Esophagus (tissue), 2 donors: ENCODE data around the gene HOXC12. TPM values are rescaled to one million over a fixed set of nuclear protein-coding genes. Genes with fewer than 3 reads are reported as not detected.

Experiments
- H3K27ac ChIP-seq, 2 donors: one replicate each; pipeline ENCODE4 v1.5.1; 2013; ENCODE audit warnings: low read depth in 2 of 2, mild to moderate bottlenecking in 2 of 2, inconsistent platforms in 1 of 2, low read length in 1 of 2, moderate library complexity in 1 of 2
- H3K27me3 ChIP-seq, 2 donors: one replicate each; pipeline ENCODE4 v1.6.1; 2013; ENCODE audit warnings: low read length in 2 of 2, control low read depth in 1 of 2, mild to moderate bottlenecking in 1 of 2; ENCODE audit not compliant: insufficient read depth in 2 of 2, control insufficient read depth in 1 of 2
- H3K36me3 ChIP-seq, 2 donors: one replicate each; pipeline ENCODE4 v1.6.1; 2013; ENCODE audit warnings: low read length in 1 of 2; ENCODE audit not compliant: control insufficient read depth in 2 of 2, insufficient read depth in 2 of 2
- H3K4me1 ChIP-seq, 2 donors: one replicate each; pipeline ENCODE4 v1.6.1; 2013; ENCODE audit warnings: low read length in 1 of 2; ENCODE audit not compliant: control insufficient read depth in 2 of 2, insufficient read depth in 2 of 2
- H3K4me3 ChIP-seq, 2 donors: one replicate each; pipeline ENCODE4 v1.5.1; 2013; ENCODE audit warnings: low read length in 2 of 2, mild to moderate bottlenecking in 2 of 2, low read depth in 1 of 2, moderate library complexity in 1 of 2
- H3K9me3 ChIP-seq, 2 donors: one replicate each; pipeline ENCODE4 v1.6.1; 2013; ENCODE audit warnings: mild to moderate bottlenecking in 2 of 2, low read depth in 1 of 2, low read length in 1 of 2, moderate library complexity in 1 of 2; ENCODE audit not compliant: control insufficient read depth in 2 of 2, insufficient read depth in 1 of 2
- WGBS, 2 donors: extraction: QIAGEN DNeasy Blood & Tissue Kit; methylation state at CpG; one replicate each; pipeline ENCODE4 v1.1.7; 2013; 5-methylcytosine and 5-hydroxymethylcytosine counted together
- polyA plus RNA-seq, 2 donors: library from polyadenylated mRNA; stranded (reverse); fragments of 200-250 nt; gene quantifications; one replicate each; pipeline ENCODE4 v1.2.3, GENCODE V29; 2013
- donor health status: healthy with polysubstance abuse.
- donor health status: Bipolar disorder and iron deficiency.

Gene HOXC12
- polyA plus RNA-seq, 2 donors = not detected

GRCh38 chr12:54000116-54001114 lies 45.7 kb downstream of the HOXC12 start, which contains the start of gene HOXC9:
HOXC9 (plus strand) TSS chr12:54000161; CDS start chr12:54000189, 28 bp downstream.
- H3K4me3 ChIP-seq = peak within 1 kb of the TSS; percentile 43 to 67
- peaks cover 2 to 7% of the 10 kb centered on the region in 2 donors for H3K4me1 ChIP-seq
- peaks cover 3 to 33% of the 10 kb centered on the region in 2 donors for H3K27me3 ChIP-seq
- no peaks in the 10 kb centered on the region for H3K36me3 ChIP-seq
- no peak within 1 kb of the TSS for H3K27ac ChIP-seq
- H3K9me3 ChIP-seq = no peaks in the 10 kb centered on the region
- 5 to 7% methylated on average over 82 to 87 of the region's 87 CpGs for WGBS, 2 donors

DNA sequence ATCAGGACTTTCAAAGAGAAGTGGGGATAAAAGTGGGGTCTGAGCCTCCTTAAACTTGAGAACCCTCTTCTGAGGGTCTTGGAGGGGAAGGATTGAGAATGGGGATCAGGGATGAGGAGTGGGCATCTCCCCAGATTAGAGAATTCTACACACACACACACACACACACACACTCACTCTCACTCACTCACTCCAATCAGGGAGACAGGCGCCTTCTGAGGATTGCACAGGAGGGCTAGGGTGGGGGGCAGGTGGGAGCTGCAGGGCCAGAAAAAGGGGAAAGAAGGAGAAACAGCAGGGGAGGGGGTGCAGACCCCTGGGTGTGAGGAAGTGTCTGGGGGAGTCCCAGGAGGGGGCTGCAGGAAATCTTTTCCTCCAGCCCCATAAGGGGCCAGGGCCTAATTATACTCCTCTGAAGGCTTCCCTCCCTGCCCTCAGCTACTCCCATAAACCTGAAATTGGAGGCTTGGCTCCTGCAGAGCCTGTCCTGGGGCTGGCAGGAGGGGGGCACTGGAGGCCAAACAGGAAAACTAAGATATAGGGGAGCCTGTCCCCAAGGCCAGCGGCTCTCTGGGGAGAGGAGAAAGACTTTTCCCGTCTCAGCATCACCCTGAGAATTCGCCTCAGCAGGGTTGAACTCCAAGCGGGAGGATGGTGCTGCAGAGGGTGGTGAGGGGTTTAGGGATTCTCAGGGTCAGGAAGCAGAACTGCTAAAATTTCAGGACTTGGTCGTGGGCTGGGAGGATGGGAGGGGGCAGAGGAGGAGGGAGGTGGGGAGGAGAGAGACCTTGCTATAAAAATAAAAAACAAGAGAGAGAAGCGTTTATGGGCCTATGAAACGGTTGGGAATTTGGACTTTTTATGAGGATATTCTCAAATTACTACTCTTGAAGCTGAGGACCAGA lies 46.8 kb downstream of the HOXC12 start:
- Histone ChIP-seq H3K27me3 (peaks cover 3 to 29% of the 10 kb centered on the region in 2 donors), H3K4me1 (peaks cover 2 to 7% of the 10 kb centered on the region in 2 donors), H3K9me3 (no peaks in the 10 kb centered on the region), H3K4me3 (no peak overlapping the region), H3K27ac (no peak overlapping the region), H3K36me3 (no peaks in the 10 kb centered on the region)
- 46 to 53% methylated on average over 8 of the region's 8 CpGs for WGBS, 2 donors

DNA sequence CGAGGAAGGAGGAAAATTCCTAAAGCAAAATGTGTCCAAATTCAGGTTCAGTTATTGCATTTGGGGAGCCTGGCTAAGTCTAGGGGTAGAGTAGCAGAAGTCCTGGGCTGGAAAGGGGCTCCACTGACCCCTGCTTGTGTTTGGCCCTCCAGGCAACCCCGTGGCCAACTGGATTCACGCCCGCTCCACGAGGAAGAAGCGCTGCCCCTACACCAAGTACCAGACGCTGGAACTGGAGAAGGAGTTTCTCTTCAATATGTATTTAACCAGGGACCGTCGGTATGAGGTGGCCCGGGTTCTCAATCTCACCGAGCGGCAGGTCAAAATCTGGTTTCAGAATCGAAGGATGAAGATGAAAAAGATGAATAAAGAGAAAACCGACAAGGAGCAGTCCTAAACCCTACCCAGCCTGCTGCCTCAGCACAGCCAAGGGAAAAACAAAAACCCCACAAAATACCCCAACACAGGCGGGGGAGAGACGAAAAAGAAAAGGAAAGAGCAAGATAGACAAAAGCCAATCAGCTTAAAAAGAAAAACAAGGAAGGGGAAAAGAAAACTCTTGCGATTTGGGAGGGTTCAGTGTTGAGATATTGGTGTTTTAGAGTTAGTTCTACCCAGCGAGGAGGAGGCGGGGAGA lies 47.7 kb downstream of the HOXC12 start:
- no peak overlapping the region for H3K4me3 ChIP-seq

DNA sequence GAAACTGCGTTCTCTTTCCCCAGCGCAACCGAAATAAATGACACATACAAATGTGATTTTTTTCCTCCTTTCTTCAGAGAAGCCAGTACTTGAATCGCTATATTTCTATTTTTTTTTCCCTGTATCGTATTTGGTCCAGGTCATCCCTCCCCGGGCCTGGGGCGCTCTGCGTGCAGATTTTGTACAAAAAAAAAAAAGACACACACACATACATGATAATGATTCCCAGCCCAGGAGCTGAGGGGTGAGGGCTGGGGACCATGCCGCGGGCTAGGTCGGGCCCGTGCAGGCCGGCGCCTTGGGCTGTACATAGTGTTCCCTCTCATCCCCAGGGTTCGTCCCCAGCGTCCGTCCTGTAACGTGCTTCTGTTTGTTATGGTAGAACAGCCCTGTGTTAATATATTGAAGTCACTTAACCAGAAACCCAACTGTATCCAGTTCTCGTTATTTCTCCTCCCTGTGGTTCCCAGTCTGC lies 48.2 kb downstream of the HOXC12 start:
- H3K4me1 ChIP-seq = peaks cover 2 to 7% of the 10 kb centered on the region in 2 donors
- no peak overlapping the region for H3K4me3 ChIP-seq
- H3K27me3 ChIP-seq = peaks cover 3 to 32% of the 10 kb centered on the region in 2 donors
- no peaks in the 10 kb centered on the region for H3K9me3 ChIP-seq
- no peaks in the 10 kb centered on the region for H3K36me3 ChIP-seq
- H3K27ac ChIP-seq = no peak overlapping the region
- 42 to 59% methylated on average over 19 of the region's 19 CpGs for WGBS, 2 donors

More for the DNA sequence above, 47.7 kb downstream of the HOXC12 start:
- Histone ChIP-seq H3K27me3 (peaks cover 3 to 33% of the 10 kb centered on the region in 2 donors), H3K4me1 (peaks cover 2 to 7% of the 10 kb centered on the region in 2 donors), H3K27ac (no peak overlapping the region), H3K9me3 (no peaks in the 10 kb centered on the region), H3K36me3 (no peaks in the 10 kb centered on the region)
- 24 to 45% methylated on average over 19 of the region's 19 CpGs for WGBS, 2 donors

DNA sequence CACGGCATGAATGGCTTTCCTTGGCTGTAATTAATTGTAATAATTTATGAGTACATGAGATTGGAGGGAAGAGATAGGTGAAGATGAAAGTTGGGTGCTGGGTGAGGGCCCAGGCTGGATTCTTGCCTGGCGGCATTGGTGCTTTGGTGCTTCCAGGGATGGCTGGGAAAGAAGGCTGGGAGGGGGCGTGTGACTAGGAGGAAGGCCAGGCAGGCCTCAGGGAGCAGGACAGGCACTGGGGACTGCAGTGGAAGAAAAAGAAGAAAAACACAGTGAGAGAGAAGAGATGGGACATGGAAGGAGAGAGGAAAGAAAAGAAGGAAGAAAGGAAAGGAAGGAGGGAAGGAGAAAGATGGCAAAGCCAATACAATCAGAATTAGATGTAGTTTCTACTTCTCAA lies 48.9 kb downstream of the HOXC12 start:
- peaks cover 0 to 25% of the 10 kb centered on the region in 2 donors for H3K27me3 ChIP-seq
- no peak overlapping the region for H3K4me3 ChIP-seq
- no peaks in the 10 kb centered on the region for H3K9me3 ChIP-seq
- H3K4me1 ChIP-seq = peaks cover 2 to 7% of the 10 kb centered on the region in 2 donors
- WGBS, 2 donors = 42 to 44% methylated on average over 3 of the region's 3 CpGs
- H3K36me3 ChIP-seq = no peaks in the 10 kb centered on the region
- H3K27ac ChIP-seq = no peak overlapping the region

DNA sequence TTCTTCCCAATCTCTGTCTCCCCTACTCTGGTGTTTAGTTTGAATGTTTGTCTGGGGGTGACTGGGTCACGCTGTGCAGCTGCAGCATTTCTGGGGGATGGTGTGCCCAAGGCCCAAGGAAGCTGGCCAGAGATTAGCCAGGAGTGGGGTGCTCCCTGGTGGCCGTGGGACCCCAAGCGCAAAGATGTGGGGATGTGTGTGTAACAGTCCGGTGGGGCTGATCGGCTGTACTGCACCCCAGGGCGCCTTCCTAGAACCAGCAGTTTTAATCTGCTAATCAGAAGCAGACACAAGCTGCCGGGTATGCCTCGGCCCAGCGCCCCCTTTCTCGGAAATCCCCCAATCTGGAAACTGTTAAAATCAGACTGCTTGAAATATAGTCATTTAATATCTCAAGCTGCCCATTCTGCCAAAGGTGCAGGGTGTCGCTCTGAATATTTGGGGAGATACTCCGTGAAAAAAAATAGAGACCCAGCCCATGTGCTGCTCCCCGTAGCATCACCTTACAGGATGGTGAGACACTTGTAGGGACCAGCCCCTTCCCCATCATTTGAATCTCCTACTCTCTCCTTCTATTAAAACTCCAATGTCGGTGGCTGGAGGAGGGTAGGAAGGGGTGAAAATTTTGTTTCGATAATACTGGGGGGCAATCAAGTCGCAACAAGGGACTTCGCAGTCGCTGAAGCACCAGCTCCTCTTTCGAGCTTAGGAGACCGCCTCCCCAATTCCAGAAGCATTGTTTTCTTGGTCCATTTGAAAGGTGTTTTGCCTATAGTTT lies 49.5 kb downstream of the HOXC12 start:
- Histone ChIP-seq H3K36me3 (no peaks in the 10 kb centered on the region), H3K27me3 (peaks cover 0 to 28% of the 10 kb centered on the region in 2 donors), H3K9me3 (no peaks in the 10 kb centered on the region), H3K4me1 (peaks cover 4 to 7% of the 10 kb centered on the region in 2 donors), H3K4me3 (no peak overlapping the region), H3K27ac (no peak overlapping the region)
- 27 to 39% methylated on average over 20 of the region's 20 CpGs for WGBS, 2 donors

DNA sequence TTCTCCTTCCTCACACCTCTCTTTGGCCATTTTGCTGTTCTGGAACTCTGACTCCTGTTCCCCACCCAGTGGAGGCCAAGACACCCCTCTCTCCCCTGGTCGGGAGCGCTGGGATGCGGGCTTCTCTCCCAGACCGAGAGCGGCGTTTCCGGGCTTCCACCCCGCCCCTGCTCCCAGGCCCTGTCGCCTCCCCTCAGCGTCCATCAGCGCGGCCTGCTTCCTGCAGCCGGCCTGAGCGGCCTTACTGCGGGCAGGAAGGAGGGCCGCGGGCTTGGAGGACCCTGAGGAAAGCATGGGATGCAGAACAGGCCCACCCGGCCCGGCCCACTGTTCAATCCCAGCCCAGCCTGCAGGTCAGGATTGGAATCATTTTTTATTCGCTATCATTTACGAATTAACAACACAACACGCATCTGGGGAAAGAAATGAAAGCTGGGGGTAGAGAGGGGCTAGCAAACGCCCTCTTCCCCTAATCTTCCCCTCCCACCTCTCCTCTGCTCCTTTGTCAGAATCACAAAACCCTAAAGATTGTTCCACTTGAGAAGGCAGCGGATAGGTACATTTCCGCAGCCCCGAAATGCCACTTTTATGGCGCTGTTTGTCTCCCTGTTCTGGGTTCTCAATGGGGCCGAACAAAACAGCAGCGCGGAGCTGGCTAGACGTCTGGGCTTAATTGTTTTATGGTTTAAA lies 50.3 kb downstream of the HOXC12 start:
- WGBS, 2 donors = 17 to 31% methylated on average over 31 of the region's 31 CpGs
- Histone ChIP-seq H3K27me3 (peaks cover 0 to 32% of the 10 kb centered on the region in 2 donors), H3K4me1 (peaks cover 4 to 7% of the 10 kb centered on the region in 2 donors)

DNA sequence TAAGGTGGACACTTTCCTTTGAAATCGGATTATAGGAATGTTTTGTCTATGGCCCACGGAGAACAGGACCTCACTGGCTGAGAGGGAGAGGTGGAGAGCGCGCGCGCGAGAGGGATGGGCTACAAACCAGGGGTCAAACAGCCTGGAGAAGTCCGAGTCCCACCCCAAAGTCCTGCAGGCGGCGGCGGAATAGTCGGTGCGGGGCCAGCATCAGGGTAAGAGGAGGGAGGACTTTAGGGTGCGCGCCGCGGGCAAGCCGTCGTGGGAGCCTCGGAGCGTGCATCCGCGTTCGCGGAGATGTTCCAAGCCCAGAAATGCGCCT lies 50.8 kb downstream of the HOXC12 start:
- peaks cover 3 to 4% of the 10 kb centered on the region in 2 donors for H3K4me1 ChIP-seq
- H3K36me3 ChIP-seq = no peaks in the 10 kb centered on the region
- no peak overlapping the region for H3K4me3 ChIP-seq
- WGBS, 2 donors = 3 to 8% methylated on average over 26 of the region's 26 CpGs
- H3K27me3 ChIP-seq = peaks cover 0 to 33% of the 10 kb centered on the region in 2 donors
- no peaks in the 10 kb centered on the region for H3K9me3 ChIP-seq
- H3K27ac ChIP-seq = no peak overlapping the region

More for the DNA sequence above, 50.3 kb downstream of the HOXC12 start:
- Histone ChIP-seq H3K36me3 (no peaks in the 10 kb centered on the region), H3K9me3 (no peaks in the 10 kb centered on the region), H3K27ac (no peak overlapping the region), H3K4me3 (no peak overlapping the region)
